Activated B cell treated with CpG ODN at 0.5 μM for 24 hours (primary cell): Measurements from ENCODE around the gene TAS2R60. TPM values are rescaled to one million over a fixed set of nuclear protein-coding genes. Genes with fewer than 3 reads are reported as not detected.

Experiments used
- ATAC-seq: fragments of 200-7000 bp; cut with Tn5 transposase; one replicate; pipeline ENCODE4 v1.10.0; 2021; ENCODE audit warnings: low read depth, mild to moderate bottlenecking, moderate library complexity
- CTCF ChIA-PET: fragments of 350-600 bp; sonication (Branson Sonifier 250); formaldehyde crosslinking; loops from one replicate; lab custom pipeline; 2021; ENCODE audit warnings: antibody characterized with exemption; lab: Charles Lee
- POLR2A ChIA-PET: fragments of 350-600 bp; sonication (Branson Sonifier 250); formaldehyde crosslinking; loops from one replicate; lab custom pipeline; 2021; ENCODE audit warnings: antibody characterized with exemption; lab: Charles Lee
- DNase-seq: peaks from one replicate; pipeline ENCODE4 v3.0.0; 2022
- H3K27ac Mint-ChIP-seq: one replicate; pipeline ENCODE4 v1.8.0; 2020; ENCODE audit warnings: mixed read lengths
- H3K27me3 Mint-ChIP-seq: one replicate; pipeline ENCODE4 v1.8.0; 2021; ENCODE audit warnings: mixed read lengths
- H3K36me3 Mint-ChIP-seq: one replicate; pipeline ENCODE4 v1.8.0; 2021; ENCODE audit warnings: low read depth, mixed read lengths
- H3K4me1 Mint-ChIP-seq: one replicate; pipeline ENCODE4 v1.8.0; 2021; ENCODE audit warnings: mixed read lengths
- H3K4me3 Mint-ChIP-seq: one replicate; pipeline ENCODE4 v1.8.0; 2020; ENCODE audit warnings: mild to moderate bottlenecking, mixed read lengths
- H3K9me3 Mint-ChIP-seq: one replicate; pipeline ENCODE4 v1.8.0; 2020; ENCODE audit warnings: mixed read lengths
- intact Hi-C: fragments of 100-400 bp; cut with micrococcal nuclease; formaldehyde crosslinking; loops from one replicate; pipeline ENCODE4 v1.15.1; 2024
- total RNA-seq: library from RNA; stranded (reverse); gene quantifications from 2 replicates; pipeline ENCODE4 v1.2.3, GENCODE V29; 2022
- TF ChIP-seq, protein P1 (sequence below): fragments of 200-600 bp; IDR thresholded peaks from one replicate; pipeline ENCODE4 v1.8.0; 2022; ENCODE audit warnings: antibody characterized with exemption, mild to moderate bottlenecking

TAS2R60 gene
- total RNA-seq, 1 donor from 2014 or later = not detected

DNA sequence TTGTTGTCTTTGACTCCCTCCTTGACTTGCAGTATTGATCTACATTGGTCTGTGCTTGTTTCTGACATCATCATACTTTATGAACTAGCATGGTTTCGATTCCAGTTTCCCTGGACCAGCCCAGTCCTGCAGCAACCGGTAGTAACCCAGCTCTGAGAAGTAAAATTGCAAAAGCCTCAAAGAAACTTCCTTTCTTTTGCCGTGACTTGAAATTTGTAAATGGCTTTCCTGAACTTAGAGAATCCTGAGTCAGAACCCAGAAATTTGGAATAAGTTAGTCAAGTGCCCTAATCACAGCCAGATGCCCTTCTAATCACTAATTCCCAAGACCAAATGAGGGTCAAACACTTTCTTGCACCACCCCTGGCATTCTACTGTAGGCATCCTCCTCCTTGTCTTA is 15.0 kb downstream of the TAS2R60 start:
- POLR2A ChIA-PET = no interaction called here
- Mint-ChIP-seq H3K27me3 (peaks cover 6% of the 10 kb centered on the region), H3K4me1 (no peaks in the 10 kb centered on the region), H3K36me3 (no peaks in the 10 kb centered on the region), H3K4me3 (no peak overlapping the region), H3K9me3 (peaks cover 3% of the 10 kb centered on the region), H3K27ac (no peak overlapping the region)
- TF ChIP-seq, protein P1, sequence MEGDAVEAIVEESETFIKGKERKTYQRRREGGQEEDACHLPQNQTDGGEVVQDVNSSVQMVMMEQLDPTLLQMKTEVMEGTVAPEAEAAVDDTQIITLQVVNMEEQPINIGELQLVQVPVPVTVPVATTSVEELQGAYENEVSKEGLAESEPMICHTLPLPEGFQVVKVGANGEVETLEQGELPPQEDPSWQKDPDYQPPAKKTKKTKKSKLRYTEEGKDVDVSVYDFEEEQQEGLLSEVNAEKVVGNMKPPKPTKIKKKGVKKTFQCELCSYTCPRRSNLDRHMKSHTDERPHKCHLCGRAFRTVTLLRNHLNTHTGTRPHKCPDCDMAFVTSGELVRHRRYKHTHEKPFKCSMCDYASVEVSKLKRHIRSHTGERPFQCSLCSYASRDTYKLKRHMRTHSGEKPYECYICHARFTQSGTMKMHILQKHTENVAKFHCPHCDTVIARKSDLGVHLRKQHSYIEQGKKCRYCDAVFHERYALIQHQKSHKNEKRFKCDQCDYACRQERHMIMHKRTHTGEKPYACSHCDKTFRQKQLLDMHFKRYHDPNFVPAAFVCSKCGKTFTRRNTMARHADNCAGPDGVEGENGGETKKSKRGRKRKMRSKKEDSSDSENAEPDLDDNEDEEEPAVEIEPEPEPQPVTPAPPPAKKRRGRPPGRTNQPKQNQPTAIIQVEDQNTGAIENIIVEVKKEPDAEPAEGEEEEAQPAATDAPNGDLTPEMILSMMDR = no peak
- intact Hi-C loops = no loop called here
- CTCF ChIA-PET = no interaction called here
- ATAC-seq (no peak), DNase-seq (no peak)

DNA sequence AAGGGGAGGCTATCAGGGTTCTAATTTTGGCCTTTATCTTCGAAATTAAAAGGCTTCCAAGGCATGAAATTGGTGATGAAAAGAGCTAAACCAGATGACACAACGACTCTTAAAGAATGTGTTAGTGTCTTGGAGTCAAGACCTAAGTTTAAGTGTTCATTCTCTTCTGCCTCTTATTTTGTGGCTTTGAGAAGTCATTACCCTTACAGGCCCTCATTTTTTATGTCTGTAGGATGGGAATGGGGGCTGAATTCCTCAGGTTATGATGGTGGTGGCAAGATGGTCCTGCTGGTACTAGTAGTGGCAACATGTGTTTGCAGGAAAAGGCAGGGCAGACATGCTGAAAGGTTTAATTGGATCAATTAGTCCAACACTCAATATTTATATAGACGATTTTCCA is 15.4 kb downstream of the TAS2R60 start:
- Mint-ChIP-seq H3K4me1 (no peaks in the 10 kb centered on the region), H3K27me3 (peaks cover 6% of the 10 kb centered on the region), H3K4me3 (no peak overlapping the region), H3K27ac (no peak overlapping the region), H3K36me3 (no peaks in the 10 kb centered on the region), H3K9me3 (peaks cover 3% of the 10 kb centered on the region)
- TF ChIP-seq, protein P1 = no peak
- intact Hi-C loops = no loop called here
- ChIA-PET CTCF (no interaction called here), POLR2A (no interaction called here)
- DNase-seq = no peak
- no peak for ATAC-seq

DNA sequence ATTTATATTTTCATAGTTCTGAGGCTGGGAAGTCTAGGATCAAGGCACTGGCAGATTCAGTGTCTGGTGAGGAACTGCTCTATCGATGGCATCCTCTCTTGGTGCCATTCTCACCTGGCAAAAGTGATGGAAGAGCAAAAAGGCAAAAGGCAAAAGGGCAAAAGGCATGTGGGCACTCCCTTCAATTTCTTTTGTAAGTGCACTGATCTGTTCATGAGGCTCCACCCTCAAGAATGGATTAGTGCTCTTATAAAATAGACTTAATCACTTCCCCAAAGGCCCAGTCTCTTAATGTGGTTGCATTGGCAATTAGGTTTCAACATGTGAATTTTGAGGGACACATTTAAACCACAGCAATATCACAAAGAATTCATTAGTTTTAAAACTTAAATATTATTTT is 16.1 kb downstream of the TAS2R60 start:
- CTCF ChIA-PET = no interaction called here
- TF ChIP-seq, protein P1 = no peak
- ATAC-seq (no peak), DNase-seq (no peak)
- POLR2A ChIA-PET = no interaction called here
- Mint-ChIP-seq H3K27me3 (peaks cover 5% of the 10 kb centered on the region), H3K4me3 (no peak overlapping the region), H3K27ac (no peak overlapping the region), H3K9me3 (peaks cover 3% of the 10 kb centered on the region), H3K4me1 (no peaks in the 10 kb centered on the region), H3K36me3 (no peaks in the 10 kb centered on the region)
- intact Hi-C loops = no loop called here

DNA sequence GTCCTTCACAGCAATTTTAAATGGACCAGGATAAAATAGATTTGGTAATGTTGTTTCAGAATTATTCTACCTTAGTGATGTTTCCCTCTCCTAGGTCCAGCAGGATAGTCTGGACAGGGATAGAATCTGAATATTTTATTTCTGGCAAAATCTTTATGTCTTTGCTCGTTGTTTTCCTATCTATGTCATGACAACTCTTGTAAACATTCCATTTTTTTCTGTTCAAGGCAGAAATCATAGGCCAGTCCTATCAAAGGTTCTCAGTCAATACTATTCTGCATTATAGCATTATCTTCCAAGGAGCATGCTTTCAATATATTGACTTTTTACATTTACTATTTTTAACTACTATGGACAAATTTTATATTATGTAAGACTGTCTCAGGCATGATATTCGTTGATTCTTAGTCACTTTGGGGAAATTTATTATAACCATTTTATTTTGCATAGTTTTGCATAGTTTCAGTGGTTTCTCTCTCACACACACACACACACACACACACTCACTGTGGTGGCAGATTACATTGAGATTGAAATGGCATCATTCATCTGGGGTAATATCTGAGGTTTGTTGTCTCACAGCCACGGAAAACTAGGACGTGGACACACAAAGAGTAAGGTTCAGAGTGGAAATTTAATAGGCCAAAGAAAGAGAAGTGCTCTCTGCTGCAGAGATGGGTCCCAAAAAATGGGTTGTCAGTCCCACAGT is 17.2 kb downstream of the TAS2R60 start:
- intact Hi-C loops = no loop called here

DNA sequence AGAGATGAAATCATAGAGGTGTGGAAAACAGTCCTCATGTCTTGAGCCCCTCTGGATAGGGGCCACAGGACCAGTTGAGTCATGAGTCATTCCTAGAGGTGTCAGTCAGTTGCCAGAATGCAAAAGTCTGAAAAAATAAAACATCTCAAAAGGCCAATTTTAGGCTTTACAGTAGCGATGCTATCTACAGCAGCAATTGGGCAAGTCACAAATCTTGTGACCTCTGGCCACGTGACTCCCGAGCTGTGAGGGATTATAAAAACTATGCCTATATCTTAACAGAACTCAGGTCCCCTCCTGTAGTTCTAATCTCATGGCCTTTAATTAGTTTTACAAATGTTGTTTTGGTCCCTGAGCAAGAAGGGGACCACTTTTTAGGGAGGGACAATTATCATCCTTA is 18.8 kb downstream of the TAS2R60 start:
- Mint-ChIP-seq H3K27ac (no peak overlapping the region), H3K27me3 (peaks cover 4% of the 10 kb centered on the region), H3K9me3 (peaks cover 3% of the 10 kb centered on the region), H3K4me1 (no peaks in the 10 kb centered on the region), H3K36me3 (no peaks in the 10 kb centered on the region), H3K4me3 (no peak overlapping the region)
- ATAC-seq = no peak
- ChIA-PET POLR2A (no interaction called here), CTCF (no interaction called here)
- intact Hi-C loops = no loop called here
- TF ChIP-seq, protein P1 = no peak
- DNase-seq = no peak

More for the DNA sequence above, 17.2 kb downstream of the TAS2R60 start:
- no peak for DNase-seq
- no peak for ATAC-seq
- TF ChIP-seq, protein P1 = no peak
- H3K27ac Mint-ChIP-seq = no peak overlapping the region
- peaks cover 4% of the 10 kb centered on the region for H3K27me3 Mint-ChIP-seq
- ChIA-PET POLR2A (no interaction called here), CTCF (no interaction called here)
- no peaks in the 10 kb centered on the region for H3K4me1 Mint-ChIP-seq
- no peak overlapping the region for H3K4me3 Mint-ChIP-seq
- H3K36me3 Mint-ChIP-seq = no peaks in the 10 kb centered on the region
- H3K9me3 Mint-ChIP-seq = peaks cover 3% of the 10 kb centered on the region
